Omental fat pad (tissue), 4 donors: ENCODE data around the gene MRPL14. TPM values are rescaled to one million over a fixed set of nuclear protein-coding genes. Genes with fewer than 3 reads are reported as not detected.
A peak's percentile ranks its signal among the peaks of the same experiment; 100 is the strongest.

ENCODE experiments used
- ATAC-seq: fragments of 150-250 bp; one replicate; pipeline ENCODE4 v1.9.1; 2016; ENCODE audit warnings: mild to moderate bottlenecking, moderate library complexity; ENCODE audit not compliant: low FRiP score
- DNase-seq: peaks from one replicate; pipeline ENCODE4 v3.0.0-alpha.2; 2019; ENCODE audit warnings: low spot score
- total RNA-seq, 4 donors: library from RNA; depleted of rRNA; stranded (reverse); fragments of >200 nt; gene quantifications; one replicate each; pipeline ENCODE4 v1.1.0, GENCODE V29; 2016
- TF ChIP-seq, protein P1 (sequence below), 3 donors: fragments of 450-650 bp; IDR thresholded peaks; one replicate each; pipeline ENCODE4 v1.5.1; 2016 to 2017; ENCODE audit warnings: antibody characterized with exemption in 3 of 3, mild to moderate bottlenecking in 3 of 3, moderate library complexity in 2 of 3

The MRPL14 gene
- total RNA-seq, 4 donors from 2014 or later: 29.2 to 36.3 (median 35.5) TPM

DNA sequence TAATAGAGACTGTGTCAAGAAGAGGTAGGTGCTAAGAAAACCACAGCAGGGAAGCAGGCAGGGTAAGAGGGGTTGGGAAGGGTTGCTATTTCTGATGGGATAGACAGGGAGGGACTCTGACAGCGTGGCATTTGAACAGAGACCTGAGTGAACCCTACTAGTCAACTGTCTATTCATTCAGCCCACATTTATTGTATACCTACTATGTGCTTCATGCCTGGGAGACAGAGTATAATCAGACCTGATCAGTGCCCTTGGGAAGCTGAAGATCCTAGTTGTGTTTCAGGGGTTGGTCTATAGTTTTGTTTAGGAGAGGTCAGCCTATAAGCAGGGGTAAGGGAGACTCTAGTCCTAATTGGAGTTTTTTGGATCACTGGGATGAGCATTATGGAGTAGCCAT lies 16.5 kb upstream of the MRPL14 start:
- ATAC-seq: no peak
- DNase-seq: no peak
- TF ChIP-seq, protein P1, sequence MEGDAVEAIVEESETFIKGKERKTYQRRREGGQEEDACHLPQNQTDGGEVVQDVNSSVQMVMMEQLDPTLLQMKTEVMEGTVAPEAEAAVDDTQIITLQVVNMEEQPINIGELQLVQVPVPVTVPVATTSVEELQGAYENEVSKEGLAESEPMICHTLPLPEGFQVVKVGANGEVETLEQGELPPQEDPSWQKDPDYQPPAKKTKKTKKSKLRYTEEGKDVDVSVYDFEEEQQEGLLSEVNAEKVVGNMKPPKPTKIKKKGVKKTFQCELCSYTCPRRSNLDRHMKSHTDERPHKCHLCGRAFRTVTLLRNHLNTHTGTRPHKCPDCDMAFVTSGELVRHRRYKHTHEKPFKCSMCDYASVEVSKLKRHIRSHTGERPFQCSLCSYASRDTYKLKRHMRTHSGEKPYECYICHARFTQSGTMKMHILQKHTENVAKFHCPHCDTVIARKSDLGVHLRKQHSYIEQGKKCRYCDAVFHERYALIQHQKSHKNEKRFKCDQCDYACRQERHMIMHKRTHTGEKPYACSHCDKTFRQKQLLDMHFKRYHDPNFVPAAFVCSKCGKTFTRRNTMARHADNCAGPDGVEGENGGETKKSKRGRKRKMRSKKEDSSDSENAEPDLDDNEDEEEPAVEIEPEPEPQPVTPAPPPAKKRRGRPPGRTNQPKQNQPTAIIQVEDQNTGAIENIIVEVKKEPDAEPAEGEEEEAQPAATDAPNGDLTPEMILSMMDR (IDR thresholded peaks at IDR 0.05): no peak

- ATAC-seq: no peak
- TF ChIP-seq, protein P1 (IDR thresholded peaks at IDR 0.05): no peak
- DNase-seq: no peak
Observed at GRCh38 chr6:44142835-44143234, 15.6 kb upstream of the MRPL14 start.

GRCh38 chr6:44139351-44139743 lies 12.1 kb upstream of the MRPL14 start:
- TF ChIP-seq, protein P1 (IDR thresholded peaks at IDR 0.05): no peak
- DNase-seq (no peak), ATAC-seq (no peak)

DNA sequence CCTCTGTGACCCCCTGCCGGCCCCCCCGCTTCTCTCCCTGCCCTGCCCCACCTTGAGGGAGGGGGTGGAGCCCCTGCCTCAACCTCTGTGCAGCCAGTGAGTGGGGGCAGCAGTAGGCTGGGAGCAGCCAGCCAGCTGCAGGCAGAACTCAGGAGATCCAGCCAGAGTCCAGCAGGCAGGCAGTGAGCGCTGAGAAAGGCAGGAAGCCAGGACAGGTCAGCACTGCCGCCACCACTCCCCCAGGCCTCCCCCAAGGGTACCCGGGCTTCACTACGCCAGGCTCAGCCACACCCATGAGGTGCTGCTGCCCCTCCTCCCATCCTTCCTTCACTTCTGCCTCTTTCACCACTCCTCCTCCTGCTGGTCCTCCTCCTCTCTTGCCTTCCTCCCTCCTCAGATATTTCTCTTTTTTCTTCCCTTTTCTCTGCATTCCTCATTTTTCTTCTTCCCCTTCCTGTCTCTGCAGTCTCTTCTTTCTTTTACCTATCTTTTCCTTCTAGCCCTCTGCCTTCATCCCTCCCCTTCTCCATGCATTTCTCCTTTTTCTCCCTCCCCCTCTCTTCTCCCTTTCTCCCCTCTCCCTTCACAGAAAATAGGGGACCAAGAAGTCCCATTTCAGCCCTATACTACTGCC lies 11.6 kb upstream of the MRPL14 start:
- TF ChIP-seq, protein P1 (IDR thresholded peaks at IDR 0.05): no peak
- DNase-seq (no peak), ATAC-seq (peak; percentile 64)

- no peak for DNase-seq
- no peak for ATAC-seq
- TF ChIP-seq, protein P1 (IDR thresholded peaks at IDR 0.05): no peak
Observed at GRCh38 chr6:44135875-44136274, 8.6 kb upstream of the MRPL14 start.

GRCh38 chr6:44135173-44135758 lies 8.0 kb upstream of the MRPL14 start:
- no peak for DNase-seq
- ATAC-seq: no peak
- TF ChIP-seq, protein P1 (IDR thresholded peaks at IDR 0.05): no peak
